ENCODE data around the gene AFF3. TPM values are rescaled to one million over a fixed set of nuclear protein-coding genes. Genes with fewer than 3 reads are reported as not detected.

The AFF3 gene
- total RNA-seq, 1 experiment from 2014 or later: not detected

GRCh38 chr2:100021791-100022340 is 120.5 kb downstream of the AFF3 start:
- ChIA-PET CTCF (no interaction called here), POLR2A (ENCODE audit: low non-redundant PET) (no interaction called here)
- intact Hi-C loops (cut with micrococcal nuclease; ENCODE audit: unreplicated experiment): no loop called here
- TF ChIP-seq CTCF (conservative IDR thresholded peaks at IDR 0.05; ENCODE audit: low read depth, low read length) (no peak), EZH2 (IDR thresholded peaks at IDR 0.05; ENCODE audit: borderline replicate concordance, low read depth, low read length, poor library complexity, severe bottlenecking) (no peak)
- H3K4me1 ChIP-seq (ENCODE audit: insufficient read depth, low read length, poor library complexity, severe bottlenecking): no peaks in the 10 kb centered on the region
- DNase-seq (ENCODE audit: low spot score): no peak
- H3K4me3 ChIP-seq (ENCODE audit: low read depth, low read length, poor library complexity, severe bottlenecking): no peak overlapping the region
- H3K27me3 ChIP-seq (replicated peaks; ENCODE audit: insufficient read depth, low read depth, low read length, poor library complexity): no peaks in the 10 kb centered on the region
- no peaks in the 10 kb centered on the region for H3K36me3 ChIP-seq (ENCODE audit: insufficient read depth, low read length, poor library complexity, severe bottlenecking)
- BruUV-seq (replicated peaks): no TSS peak
- no peaks in the 10 kb centered on the region for H3K9me3 ChIP-seq (ENCODE audit: low read depth, low read length, poor library complexity, severe bottlenecking)
- no peak overlapping the region for H3K27ac ChIP-seq (ENCODE audit: low read depth, low read length, poor library complexity, severe bottlenecking)

- TF ChIP-seq EZH2 (IDR thresholded peaks at IDR 0.05; ENCODE audit: borderline replicate concordance, low read depth, low read length, poor library complexity, severe bottlenecking): no peak
- no peak for TF ChIP-seq CTCF (conservative IDR thresholded peaks at IDR 0.05; ENCODE audit: low read depth, low read length)
- intact Hi-C loops (cut with micrococcal nuclease; ENCODE audit: unreplicated experiment): no loop called here
- Histone ChIP-seq H3K27me3 (replicated peaks; ENCODE audit: insufficient read depth, low read depth, low read length, poor library complexity) (no peaks in the 10 kb centered on the region), H3K27ac (ENCODE audit: low read depth, low read length, poor library complexity, severe bottlenecking) (no peak overlapping the region), H3K4me3 (ENCODE audit: low read depth, low read length, poor library complexity, severe bottlenecking) (no peak overlapping the region), H3K4me1 (ENCODE audit: insufficient read depth, low read length, poor library complexity, severe bottlenecking) (no peaks in the 10 kb centered on the region), H3K9me3 (ENCODE audit: low read depth, low read length, poor library complexity, severe bottlenecking) (no peaks in the 10 kb centered on the region), H3K36me3 (ENCODE audit: insufficient read depth, low read length, poor library complexity, severe bottlenecking) (no peaks in the 10 kb centered on the region)
- ChIA-PET POLR2A (ENCODE audit: low non-redundant PET) (no interaction called here), CTCF (no interaction called here)
- no TSS peak for BruUV-seq (replicated peaks)
- DNase-seq (ENCODE audit: low spot score): no peak
Measured at GRCh38 chr2:100019499-100019898, 122.9 kb downstream of the AFF3 start.

GRCh38 chr2:100018341-100019193 is 123.8 kb downstream of the AFF3 start:
- POLR2A ChIA-PET (ENCODE audit: low non-redundant PET): no interaction called here
- DNase-seq (ENCODE audit: low spot score): no peak

More at GRCh38 chr2:100018341-100019193, 123.8 kb downstream of the AFF3 start:
- TF ChIP-seq EZH2 (IDR thresholded peaks at IDR 0.05; ENCODE audit: borderline replicate concordance, low read depth, low read length, poor library complexity, severe bottlenecking) (no peak), CTCF (conservative IDR thresholded peaks at IDR 0.05; ENCODE audit: low read depth, low read length) (no peak)
- CTCF ChIA-PET: no interaction called here
- no peaks in the 10 kb centered on the region for H3K9me3 ChIP-seq (ENCODE audit: low read depth, low read length, poor library complexity, severe bottlenecking)
- no peaks in the 10 kb centered on the region for H3K36me3 ChIP-seq (ENCODE audit: insufficient read depth, low read length, poor library complexity, severe bottlenecking)
- H3K4me1 ChIP-seq (ENCODE audit: insufficient read depth, low read length, poor library complexity, severe bottlenecking): no peaks in the 10 kb centered on the region
- intact Hi-C loops (cut with micrococcal nuclease; ENCODE audit: unreplicated experiment): no loop called here
- H3K4me3 ChIP-seq (ENCODE audit: low read depth, low read length, poor library complexity, severe bottlenecking): no peak overlapping the region
- H3K27me3 ChIP-seq (replicated peaks; ENCODE audit: insufficient read depth, low read depth, low read length, poor library complexity): no peaks in the 10 kb centered on the region
- no TSS peak for BruUV-seq (replicated peaks)
- H3K27ac ChIP-seq (ENCODE audit: low read depth, low read length, poor library complexity, severe bottlenecking): no peak overlapping the region

All from A673 (cell line).